IMR-90 (cell line): Measurements from ENCODE around the gene CYP11A1. TPM values are rescaled to one million over a fixed set of nuclear protein-coding genes. Genes with fewer than 3 reads are reported as not detected.
A peak's percentile ranks its signal among the peaks of the same experiment; 100 is the strongest.

Experiments used
- ATAC-seq: fragments of 200-7000 bp; cut with Tn5 transposase; 2 replicates; pipeline ENCODE4 v1.9.1; 2020; ENCODE audit warnings: low read depth, mild to moderate bottlenecking, moderate library complexity
- BruUV-seq: library from RNA; stranded (reverse); fragments of 400-500 nt; replicated peaks from 2 replicates; lab custom pipeline; 2021; lab: Mats Ljungman, UMichigan
- CTCF ChIA-PET: fragments of 300-600 bp; formaldehyde crosslinking; extraction: SDS; loops from one replicate; lab custom pipeline; 2021; ENCODE audit warnings: antibody characterized with exemption; lab: Yijun Ruan, JAX
- POLR2A ChIA-PET: fragments of 300-600 bp; sonication (Branson Sonifier 250); formaldehyde crosslinking; loops from one replicate; lab custom pipeline; 2022; ENCODE audit warnings: antibody characterized with exemption; ENCODE audit not compliant: unreplicated experiment; lab: Charles Lee
- DNase-seq: peaks from one replicate; pipeline ENCODE4 v3.0.0; 2013
- H2AFZ ChIP-seq: replicated peaks from 2 replicates; pipeline ENCODE3; 2013; ENCODE audit warnings: low read length, mild to moderate bottlenecking; ENCODE audit not compliant: poor library complexity
- H2AK5ac ChIP-seq: 2 replicates; pipeline ENCODE4 v1.6.1; 2013; ENCODE audit warnings: low read depth, low read length, inconsistent platforms
- H2AK9ac ChIP-seq: replicated peaks from 2 replicates; pipeline ENCODE3; 2013; ENCODE audit warnings: mild to moderate bottlenecking, low read depth, low read length, moderate library complexity; ENCODE audit not compliant: poor library complexity
- H2BK120ac ChIP-seq: 2 replicates; pipeline ENCODE4 v1.6.1; 2013; ENCODE audit warnings: low read depth, low read length, inconsistent platforms
- H2BK15ac ChIP-seq: 3 replicates; pipeline ENCODE4 v1.6.1; 2013; ENCODE audit warnings: low read depth, low read length, inconsistent platforms
- H2BK20ac ChIP-seq: 2 replicates; pipeline ENCODE4 v1.6.1; 2013; ENCODE audit warnings: low read depth, mild to moderate bottlenecking, inconsistent platforms, low read length, moderate library complexity
- H2BK5ac ChIP-seq: 2 replicates; pipeline ENCODE4 v1.6.1; 2013; ENCODE audit warnings: mild to moderate bottlenecking, low read depth, low read length, inconsistent platforms; ENCODE audit not compliant: poor library complexity, severe bottlenecking
- H3K14ac ChIP-seq: replicated peaks from 2 replicates; pipeline ENCODE4 v1.6.1; 2013; ENCODE audit warnings: low read depth, low read length, inconsistent platforms
- H3K18ac ChIP-seq: 2 replicates; pipeline ENCODE4 v1.6.1; 2013; ENCODE audit warnings: low read depth, low read length, control low read depth
- H3K23ac ChIP-seq: 2 replicates; pipeline ENCODE4 v1.6.1; 2013; ENCODE audit warnings: low read depth, low read length, inconsistent platforms
- H3K27ac ChIP-seq: 2 replicates; pipeline ENCODE4 v1.5.1; 2013; ENCODE audit warnings: mild to moderate bottlenecking, control low read depth, low read length; ENCODE audit not compliant: insufficient read depth
- H3K27me3 ChIP-seq: 2 replicates; pipeline ENCODE4 v1.6.1; 2013; ENCODE audit warnings: low read length; ENCODE audit not compliant: control insufficient read depth, insufficient read depth
- H3K36me3 ChIP-seq: 2 replicates; pipeline ENCODE4 v1.6.1; 2013; ENCODE audit warnings: low read length, mixed read lengths; ENCODE audit not compliant: control insufficient read depth, insufficient read depth
- H3K4ac ChIP-seq: 2 replicates; pipeline ENCODE4 v1.6.1; 2013; ENCODE audit warnings: low read depth, low read length, inconsistent platforms
- H3K4me1 ChIP-seq: 2 replicates; pipeline ENCODE4 v1.6.1; 2013; ENCODE audit warnings: low read length, mixed read lengths; ENCODE audit not compliant: control insufficient read depth, insufficient read depth
- H3K4me2 ChIP-seq: 2 replicates; pipeline ENCODE4 v1.6.1; 2013; ENCODE audit warnings: low read depth, mild to moderate bottlenecking, control low read depth, low read length, moderate library complexity
- H3K4me3 ChIP-seq: 2 replicates; pipeline ENCODE4 v1.5.1; 2013; ENCODE audit warnings: low read depth, mild to moderate bottlenecking, control low read depth, low read length, moderate library complexity; ENCODE audit not compliant: insufficient read depth
- H3K56ac ChIP-seq: 2 replicates; pipeline ENCODE4 v1.6.1; 2013; ENCODE audit warnings: low read length, inconsistent platforms; ENCODE audit not compliant: insufficient read depth; ENCODE audit errors: extremely low read depth
- H3K79me1 ChIP-seq, 2 experiments: 2 replicates each; pipeline ENCODE4 v1.6.1; 2013; ENCODE audit warnings: low read length in 2 of 2, inconsistent platforms in 1 of 2, low read depth in 1 of 2
- H3K9ac ChIP-seq: 2 replicates; pipeline ENCODE4 v1.6.1; 2013; ENCODE audit warnings: low read depth, low read length, control low read depth
- H3K9me1 ChIP-seq: 2 replicates; pipeline ENCODE4 v1.6.1; 2013; ENCODE audit warnings: low read length, inconsistent platforms; ENCODE audit not compliant: insufficient read depth
- H3K9me3 ChIP-seq: 2 replicates; pipeline ENCODE4 v1.6.1; 2013; ENCODE audit warnings: low read length; ENCODE audit not compliant: control insufficient read depth, insufficient read depth
- H4K20me1 ChIP-seq: 2 replicates; pipeline ENCODE4 v1.6.1; 2013; ENCODE audit warnings: low read length, inconsistent platforms; ENCODE audit not compliant: insufficient read depth
- H4K5ac ChIP-seq: 2 replicates; pipeline ENCODE4 v1.6.1; 2013; ENCODE audit warnings: mild to moderate bottlenecking, low read depth, low read length, control low read depth
- H4K8ac ChIP-seq, 2 experiments: 2 replicates each; pipeline ENCODE4 v1.6.1; 2013; ENCODE audit warnings: low read depth in 2 of 2, low read length in 2 of 2, control low read depth in 1 of 2, inconsistent platforms in 1 of 2
- H4K91ac ChIP-seq: 2 replicates; pipeline ENCODE4 v1.6.1; 2013; ENCODE audit warnings: low read depth, low read length, inconsistent platforms; ENCODE audit not compliant: insufficient read depth
- BHLHE40 ChIP-seq: fragments of 150-350 bp; IDR thresholded peaks from 2 replicates; pipeline ENCODE4 v1.6.1; 2016; ENCODE audit warnings: mild to moderate bottlenecking, low read depth, low read length
- ELK1 ChIP-seq: fragments of 150-350 bp; IDR thresholded peaks from 2 replicates; pipeline ENCODE4 v1.6.1; 2016; ENCODE audit warnings: low read depth, mild to moderate bottlenecking, low read length, moderate library complexity, borderline replicate concordance
- FOS ChIP-seq: fragments of 150-350 bp; IDR thresholded peaks from 2 replicates; pipeline ENCODE4 v1.6.1; 2016; ENCODE audit warnings: low read depth, low read length
- MXI1 ChIP-seq: IDR thresholded peaks from 2 replicates; pipeline ENCODE4 v1.6.1; 2012; ENCODE audit warnings: low read depth, mild to moderate bottlenecking, low read length, moderate library complexity, borderline replicate concordance
- POLR2A ChIP-seq: IDR thresholded peaks from 2 replicates; pipeline ENCODE4 v1.6.1; 2012; ENCODE audit warnings: mild to moderate bottlenecking, low read depth, low read length
- RAD21 ChIP-seq: IDR thresholded peaks from 2 replicates; pipeline ENCODE4 v1.6.1; 2012; ENCODE audit warnings: low read length, improper control_type of control experiment
- SMC3 ChIP-seq: fragments of 150-350 bp; IDR thresholded peaks from 2 replicates; pipeline ENCODE4 v1.6.1; 2016; ENCODE audit warnings: low read depth, mild to moderate bottlenecking, antibody characterized with exemption, low read length, moderate library complexity
- USF2 ChIP-seq: fragments of 150-350 bp; IDR thresholded peaks from 2 replicates; pipeline ENCODE4 v1.6.1; 2017; ENCODE audit warnings: mild to moderate bottlenecking, antibody characterized with exemption, low read length, low read depth
- WGBS, 2 experiments: methylation state at CpG; one replicate each; pipeline versions ENCODE4 v1.1.5 to v1.1.7; 2013; ENCODE audit warnings: missing lambda C conversion rate in 2 of 2; ENCODE audit not compliant: insufficient read length in 1 of 2; ENCODE audit errors: extremely low coverage in 2 of 2; 5-methylcytosine and 5-hydroxymethylcytosine counted together
- dilution Hi-C: fragments of 300-500 bp; cut with HindIII; formaldehyde crosslinking; loops from one replicate; pipeline ENCODE4 v1.14.3; 2018; ENCODE audit warnings: low sequenced_read_pairs; ENCODE audit not compliant: unreplicated experiment
- in situ Hi-C: fragments of 300-500 bp; cut with MboI; formaldehyde crosslinking; loops from 3 replicates; pipeline ENCODE4 v1.14.3; 2019; ENCODE audit warnings: low sequenced_read_pairs, inconsistent platforms, mixed read lengths
- intact Hi-C: fragments of 100-400 bp; cut with micrococcal nuclease; formaldehyde crosslinking; loops from 2 replicates; pipeline ENCODE4 v1.10.0; 2022
- polyA plus RNA-seq, 3 experiments: library from polyadenylated mRNA; depleted of rRNA; stranded (reverse); fragments of >200 nt; gene quantifications; 2 replicates each; pipeline ENCODE4 v1.2.3, GENCODE V29; 2012; ENCODE audit warnings: low replicate concordance in 1 of 3
- total RNA-seq: library from RNA; depleted of rRNA; stranded (reverse); fragments of >200 nt; gene quantifications from 2 replicates; pipeline ENCODE4 v1.2.3, GENCODE V29; 2012
- TF ChIP-seq, protein P1 (sequence below): conservative IDR thresholded peaks from 2 replicates; pipeline ENCODE4 v1.5.1; 2012; ENCODE audit warnings: mild to moderate bottlenecking, low read depth, low read length, improper control_type of control experiment

Gene CYP11A1
- total and polyA plus RNA-seq, 2 of the 4 experiments (the other 2 are of a cell fraction) = 0.18 to 0.50 TPM

DNA sequence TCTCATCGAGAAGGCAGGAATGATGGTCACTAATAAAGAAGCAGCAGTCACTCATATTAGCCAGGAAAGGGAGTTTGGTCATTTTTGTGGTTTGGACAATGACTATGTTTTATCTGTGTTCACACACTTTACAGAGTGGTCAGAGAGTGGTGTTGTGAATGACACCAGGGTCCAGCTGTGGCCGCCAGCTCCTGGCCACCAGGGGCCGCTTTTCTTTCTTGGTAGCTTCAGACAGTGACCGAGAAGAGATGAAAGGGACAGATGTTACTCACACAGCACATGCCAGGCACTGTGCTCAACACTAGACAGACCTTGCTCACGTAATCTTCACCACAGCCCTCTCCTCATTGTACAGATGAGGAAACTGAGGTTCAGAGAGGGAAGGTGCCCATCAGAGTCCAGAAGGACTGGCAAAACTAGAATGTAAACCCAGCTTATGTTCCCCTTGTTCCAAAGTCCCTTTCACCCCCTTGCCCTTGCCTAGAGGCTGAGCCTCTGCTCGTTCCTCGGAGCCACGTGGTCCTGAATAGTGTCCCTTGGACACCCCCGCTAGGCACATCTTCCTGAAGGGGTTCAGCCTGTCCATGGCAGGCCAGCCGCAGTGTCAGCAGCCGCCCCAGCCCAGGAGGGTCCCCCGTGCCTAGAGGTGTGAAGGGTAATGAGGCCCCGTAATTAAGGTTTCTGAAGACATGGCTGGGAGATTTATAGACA is 55.6 kb downstream of the CYP11A1 start (continued):
- TF ChIP-seq FOS = no peak

DNA sequence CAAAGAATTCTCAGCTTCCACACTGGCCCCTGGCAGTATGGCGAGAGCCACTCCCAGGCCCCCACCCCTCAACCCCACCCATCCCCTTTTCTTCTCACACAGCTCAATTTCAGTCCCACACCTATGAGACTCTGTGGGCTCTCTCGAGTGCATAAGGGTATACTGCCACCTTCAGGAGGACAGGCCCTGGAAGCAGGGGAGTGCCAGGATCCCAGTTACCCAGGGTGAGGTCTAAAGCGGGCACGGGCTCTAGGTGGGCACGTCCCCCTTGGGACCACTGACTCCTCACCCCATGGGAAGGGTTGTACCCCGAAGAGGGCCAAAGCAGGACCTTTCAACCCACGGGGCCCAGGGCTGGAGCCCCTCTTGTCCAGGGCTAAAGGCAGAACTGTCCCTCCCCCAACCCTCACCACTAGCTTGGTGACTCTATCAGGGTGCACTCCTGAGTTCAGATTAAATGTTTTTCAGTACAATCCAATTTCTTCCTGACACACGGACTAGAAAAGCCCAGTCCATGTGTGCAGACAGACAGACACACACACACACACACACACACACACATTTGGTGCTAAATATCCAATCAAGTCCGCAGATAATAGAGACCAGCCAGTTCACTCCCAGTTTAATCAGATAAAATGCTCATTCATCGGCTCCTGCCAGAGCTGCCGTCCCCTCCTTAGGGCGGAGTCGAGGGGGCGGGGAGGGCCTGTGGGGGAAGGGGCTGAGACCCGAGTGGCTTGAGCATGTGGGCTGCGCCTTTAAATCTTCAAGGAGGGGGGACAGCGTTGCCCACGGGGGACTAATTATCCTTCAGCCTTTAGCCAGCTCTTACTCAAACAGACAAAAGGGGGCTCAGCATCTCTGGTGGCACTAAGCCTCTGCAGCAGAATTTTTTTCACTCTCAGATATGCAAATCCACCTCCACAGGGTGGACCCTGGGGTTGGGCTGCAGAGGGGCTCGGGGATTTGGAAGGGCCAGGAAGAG is 59.3 kb downstream of the CYP11A1 start:
- Histone ChIP-seq H3K14ac (no peak overlapping the region), H3K27me3 (peaks cover 85% of the 10 kb centered on the region), H3K27ac (no peak overlapping the region), H3K79me1 (no peaks in the 10 kb centered on the region), H3K4ac (no peak overlapping the region), H3K9ac (no peak overlapping the region), H3K9me1 (no peaks in the 10 kb centered on the region), H4K8ac (no peak overlapping the region), H3K4me1 (no peaks in the 10 kb centered on the region), H2AFZ (no peak overlapping the region), H4K91ac (no peak overlapping the region), H2BK5ac (no peak overlapping the region), H2BK20ac (no peak overlapping the region), H4K5ac (no peak overlapping the region), H2AK9ac (no peak overlapping the region), H2BK120ac (no peak overlapping the region), H3K18ac (no peak overlapping the region), H3K4me3 (no peak overlapping the region), H2AK5ac (no peak overlapping the region), H3K9me3 (no peaks in the 10 kb centered on the region), H3K23ac (no peak overlapping the region), H4K20me1 (no peaks in the 10 kb centered on the region), H3K56ac (no peak overlapping the region), H3K36me3 (no peaks in the 10 kb centered on the region), H3K4me2 (no peak overlapping the region), H2BK15ac (no peak overlapping the region)
- no TSS peak for BruUV-seq
- intact Hi-C loops (loop anchor here (1.0 kb wide), 1 partner anchor 181 kb away; no protein-coding TSS in a partner anchor), dilution Hi-C loops (no loop called here), in situ Hi-C loops (loop anchor here (5.0 kb wide), 1 partner anchor 181 kb away; no protein-coding TSS in a partner anchor)
- 8% methylated on average over 2 of the region's 19 CpGs; no CpG with 5 or more reads in 1 of the 2 experiments for WGBS, 2 experiments
- DNase-seq = peak; percentile 52
- ChIA-PET CTCF (interaction anchor here (0.7 to 1.5 kb wide), 9 partner anchors 9 to 338 kb away, joined by 3 to 8 read pairs (median 5); partner anchors contain the start of gene ISLR2), POLR2A (no interaction called here)
- ATAC-seq = peak; percentile 92
- TF ChIP-seq, protein P1, sequence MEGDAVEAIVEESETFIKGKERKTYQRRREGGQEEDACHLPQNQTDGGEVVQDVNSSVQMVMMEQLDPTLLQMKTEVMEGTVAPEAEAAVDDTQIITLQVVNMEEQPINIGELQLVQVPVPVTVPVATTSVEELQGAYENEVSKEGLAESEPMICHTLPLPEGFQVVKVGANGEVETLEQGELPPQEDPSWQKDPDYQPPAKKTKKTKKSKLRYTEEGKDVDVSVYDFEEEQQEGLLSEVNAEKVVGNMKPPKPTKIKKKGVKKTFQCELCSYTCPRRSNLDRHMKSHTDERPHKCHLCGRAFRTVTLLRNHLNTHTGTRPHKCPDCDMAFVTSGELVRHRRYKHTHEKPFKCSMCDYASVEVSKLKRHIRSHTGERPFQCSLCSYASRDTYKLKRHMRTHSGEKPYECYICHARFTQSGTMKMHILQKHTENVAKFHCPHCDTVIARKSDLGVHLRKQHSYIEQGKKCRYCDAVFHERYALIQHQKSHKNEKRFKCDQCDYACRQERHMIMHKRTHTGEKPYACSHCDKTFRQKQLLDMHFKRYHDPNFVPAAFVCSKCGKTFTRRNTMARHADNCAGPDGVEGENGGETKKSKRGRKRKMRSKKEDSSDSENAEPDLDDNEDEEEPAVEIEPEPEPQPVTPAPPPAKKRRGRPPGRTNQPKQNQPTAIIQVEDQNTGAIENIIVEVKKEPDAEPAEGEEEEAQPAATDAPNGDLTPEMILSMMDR = peak; percentile 82
- TF ChIP-seq USF2 (no peak), SMC3 (peak; percentile 80), ELK1 (no peak), FOS (no peak), POLR2A (no peak), BHLHE40 (no peak), MXI1 (no peak), RAD21 (peak; percentile 86)
